ENCODE measurements around the gene PRR7. TPM values are rescaled to one million over a fixed set of nuclear protein-coding genes. Genes with fewer than 3 reads are reported as not detected.

PRR7 gene
- total RNA-seq, 2 experiments from 2014 or later, result 23.3 to 23.5 TPM

DNA sequence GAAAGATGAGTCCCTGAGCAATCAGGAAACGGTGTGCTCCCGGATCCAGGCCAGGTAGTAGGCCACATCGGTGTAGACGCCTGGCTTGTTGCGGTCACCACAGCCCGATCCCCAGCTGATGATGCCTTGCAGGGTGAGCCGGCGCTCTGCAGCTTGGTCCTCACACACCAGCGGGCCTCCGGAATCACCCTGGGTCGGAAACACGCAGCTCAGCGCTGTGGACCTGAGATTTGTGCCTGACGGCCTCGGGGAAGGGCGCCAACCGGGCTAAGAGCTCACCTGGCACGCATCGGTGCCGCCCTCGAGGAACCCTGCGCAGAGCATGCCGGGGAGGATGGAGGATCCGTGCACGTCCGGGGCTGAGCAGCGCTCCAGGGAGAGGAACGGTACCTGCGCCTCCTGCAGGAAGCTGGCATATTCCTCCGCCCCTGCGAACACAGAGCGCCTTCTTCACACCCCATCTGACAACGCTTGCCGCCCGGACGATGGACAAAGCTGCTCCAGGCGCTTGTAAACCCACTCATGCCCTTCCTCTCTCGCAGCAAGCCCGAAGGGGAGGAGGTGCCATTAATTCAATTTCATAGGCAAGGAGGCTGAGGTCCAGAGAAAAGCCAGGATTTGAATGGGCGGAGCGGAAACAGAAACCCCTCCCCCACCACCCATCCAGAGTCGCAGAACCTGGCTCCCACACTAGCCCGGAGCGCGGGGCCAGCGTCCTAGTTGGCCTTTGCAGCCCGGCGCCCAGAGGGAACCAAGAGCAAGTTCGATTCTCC lies 44.2 kb upstream of the PRR7 start:
- Mint-ChIP-seq H3K27me3 (no peaks in the 10 kb centered on the region), H3K36me3 (ENCODE audit: low read depth) (no peaks in the 10 kb centered on the region), H3K9me3 (no peaks in the 10 kb centered on the region), H3K4me1 (ENCODE audit: low read depth) (peaks cover 23% of the 10 kb centered on the region), H3K4me3 (peak overlapping the region; percentile 87), H3K27ac (peak overlapping the region; percentile 72)
- CTCF ChIA-PET, result interaction anchor here (0.6 to 9.7 kb wide), 21 partner anchors 8 to 730 kb away, joined by 3 to 352 read pairs (median 11); partner anchors contain the start of genes GRK6, LMAN2, PRR7 and RGS14
- Histone ChIP-seq H3K9me3 (ENCODE audit: control insufficient read depth in 1 of 2, insufficient read depth in 1 of 2, low read length in 2 of 2) (no peaks in the 10 kb centered on the region), H3K27me3 (ENCODE audit: control insufficient read depth in 1 of 2, insufficient read depth in 2 of 2, low read length in 2 of 2) (peaks cover 0 to 2% of the 10 kb centered on the region in 2 experiments), H3K4me3 (ENCODE audit: low read length) (peak overlapping the region; percentile 59), H3K27ac (ENCODE audit: low read depth in 1 of 2, low read length in 2 of 2) (no peak overlapping the region), H3K4me1 (ENCODE audit: insufficient read depth, low read length) (peaks cover 41% of the 10 kb centered on the region), H3K36me3 (ENCODE audit: insufficient read depth, low read length) (no peaks in the 10 kb centered on the region)
- ATAC-seq (ENCODE audit: poor library complexity), result peak; percentile 68
- intact Hi-C loops (cut with DNase I, micrococcal nuclease), result loop anchor here (1.0 to 2.0 kb wide), 3 partner anchors 12 to 54 kb away; no protein-coding TSS in a partner anchor
- POLR2A ChIA-PET, result interaction anchor here (0.9 to 11.0 kb wide), 19 partner anchors 12 to 95 kb away, joined by 3 to 435 read pairs (median 5); partner anchors contain the start of genes GRK6, LMAN2, PDLIM7 and PRR7
- peak; percentile 61 for TF ChIP-seq CTCF (IDR thresholded peaks at IDR 0.05)
- DNase-seq, result peak; percentile 52 to 89 (median 70)

GRCh38 chr5:177403102-177403791 lies 43.4 kb upstream of the PRR7 start:
- Histone ChIP-seq H3K4me3 (ENCODE audit: low read length) (peak overlapping the region; percentile 59), H3K9me3 (ENCODE audit: control insufficient read depth in 1 of 2, insufficient read depth in 1 of 2, low read length in 2 of 2) (no peaks in the 10 kb centered on the region), H3K36me3 (ENCODE audit: insufficient read depth, low read length) (no peaks in the 10 kb centered on the region), H3K27me3 (ENCODE audit: control insufficient read depth in 1 of 2, insufficient read depth in 2 of 2, low read length in 2 of 2) (peaks cover 0 to 2% of the 10 kb centered on the region in 2 experiments), H3K27ac (ENCODE audit: low read depth in 1 of 2, low read length in 2 of 2) (no peak overlapping the region), H3K4me1 (ENCODE audit: insufficient read depth, low read length) (peaks cover 41% of the 10 kb centered on the region)
- H3K4me1 Mint-ChIP-seq (ENCODE audit: low read depth), result peaks cover 23% of the 10 kb centered on the region
- intact Hi-C loops (cut with DNase I, micrococcal nuclease), result loop anchor here (1.0 to 2.0 kb wide), 3 partner anchors 13 to 53 kb away; no protein-coding TSS in a partner anchor
- no peaks in the 10 kb centered on the region for H3K9me3 Mint-ChIP-seq
- no peaks in the 10 kb centered on the region for H3K27me3 Mint-ChIP-seq
- no peak for TF ChIP-seq CTCF (IDR thresholded peaks at IDR 0.05)
- ChIA-PET POLR2A (interaction anchor here (0.6 to 11.0 kb wide), 22 partner anchors 11 to 95 kb away, joined by 3 to 435 read pairs (median 6); partner anchors contain the start of genes GRK6, LMAN2, PDLIM7 and PRR7), CTCF (interaction anchor here (0.6 to 9.7 kb wide), 25 partner anchors 9 to 729 kb away, joined by 3 to 352 read pairs (median 9); partner anchors contain the start of genes GRK6, LMAN2, PRELID1 and PRR7)
- peak overlapping the region; percentile 87 for H3K4me3 Mint-ChIP-seq
- H3K27ac Mint-ChIP-seq, result peak overlapping the region; percentile 72
- DNase-seq, result peak in 13 of 14 experiments; percentile 29 to 89 (median 55)
- H3K36me3 Mint-ChIP-seq (ENCODE audit: low read depth), result no peaks in the 10 kb centered on the region
- ATAC-seq (ENCODE audit: poor library complexity), result peak; percentile 50
